Activated naive CD4-positive, alpha-beta T cell treated with anti-CD3 and anti-CD28 coated beads for 36 hours (primary cell): ENCODE results near the gene ATXN7. TPM values are rescaled to one million over a fixed set of nuclear protein-coding genes. Genes with fewer than 3 reads are reported as not detected.

ENCODE experiments used
- CTCF ChIA-PET: fragments of 350-600 bp; sonication (Branson Sonifier 250); formaldehyde crosslinking; loops from one replicate; lab custom pipeline; 2021; ENCODE audit warnings: antibody characterized with exemption; lab: Charles Lee
- DNase-seq: peaks from one replicate; pipeline ENCODE4 v3.0.0-alpha.2; 2020
- H3K27ac Mint-ChIP-seq: one replicate; pipeline ENCODE4 v1.8.0; 2021; ENCODE audit warnings: mild to moderate bottlenecking, mixed read lengths
- H3K27me3 Mint-ChIP-seq: one replicate; pipeline ENCODE4 v1.8.0; 2021; ENCODE audit warnings: low read depth, mixed read lengths
- H3K36me3 Mint-ChIP-seq: one replicate; pipeline ENCODE4 v1.8.0; 2021; ENCODE audit warnings: low read depth, mixed read lengths
- H3K4me1 Mint-ChIP-seq: one replicate; pipeline ENCODE4 v1.8.0; 2021; ENCODE audit warnings: low read depth, mixed read lengths
- H3K4me3 Mint-ChIP-seq: one replicate; pipeline ENCODE4 v1.8.0; 2021; ENCODE audit warnings: mild to moderate bottlenecking, moderate library complexity, mixed read lengths
- H3K9me3 Mint-ChIP-seq: one replicate; pipeline ENCODE4 v1.8.0; 2021; ENCODE audit warnings: mixed read lengths
- intact Hi-C: fragments of 100-400 bp; cut with micrococcal nuclease; formaldehyde crosslinking; loops from one replicate; pipeline ENCODE4 v1.15.1; 2023
- total RNA-seq, 2 experiments: library from RNA; stranded (reverse); gene quantifications; one replicate each; pipeline ENCODE4 v1.2.3, GENCODE V29; 2021

The ATXN7 gene
- total RNA-seq, 2 experiments from 2014 or later = 25.5 to 25.8 TPM

- Mint-ChIP-seq H3K27me3 (no peaks in the 10 kb centered on the region), H3K9me3 (no peaks in the 10 kb centered on the region), H3K36me3 (no peaks in the 10 kb centered on the region), H3K4me1 (peaks cover 43% of the 10 kb centered on the region), H3K27ac (no peak overlapping the region), H3K4me3 (no peak overlapping the region)
- intact Hi-C loops = loop anchor here (1.0 to 2.0 kb wide), 3 partner anchors 17 to 61 kb away; partner anchors contain the start of gene PSMD6
- CTCF ChIA-PET = interaction anchor here (0.7 to 8.4 kb wide), 17 partner anchors 9 to 103 kb away, joined by 3 to 83 read pairs (median 3); no protein-coding TSS in a partner anchor
- DNase-seq = no peak
These were observed 98.2 kb downstream of the ATXN7 start for GRCh38 chr3:63961891-63962290.

DNA sequence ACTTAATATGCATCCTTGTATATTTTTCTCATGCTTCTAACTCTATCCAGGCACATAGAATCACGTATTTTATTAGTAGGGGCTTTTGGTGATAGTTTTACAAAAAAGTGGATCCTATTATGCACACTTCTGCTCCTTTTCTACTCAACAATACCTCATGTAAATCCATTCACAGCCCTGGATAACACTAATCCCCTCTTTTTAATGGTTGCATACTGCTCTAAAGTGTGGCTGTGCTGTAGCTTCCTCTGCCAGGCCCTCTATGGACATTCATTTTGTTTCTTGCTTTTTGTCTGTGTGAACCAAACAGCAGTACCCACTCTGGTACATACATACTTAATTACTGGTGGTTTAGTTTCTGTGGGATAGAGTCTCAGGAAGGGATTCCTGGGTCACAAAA is 99.8 kb downstream of the ATXN7 start:
- Mint-ChIP-seq H3K36me3 (no peaks in the 10 kb centered on the region), H3K27ac (no peak overlapping the region), H3K4me1 (peaks cover 45% of the 10 kb centered on the region), H3K27me3 (no peaks in the 10 kb centered on the region), H3K9me3 (no peaks in the 10 kb centered on the region), H3K4me3 (no peak overlapping the region)
- CTCF ChIA-PET = interaction anchor here (0.9 to 8.4 kb wide), 6 partner anchors 13 to 104 kb away, joined by 3 to 83 read pairs (median 4); no protein-coding TSS in a partner anchor
- no peak for DNase-seq
- intact Hi-C loops = no loop called here

GRCh38 chr3:63964681-63965485 is 101.2 kb downstream of the ATXN7 start:
- intact Hi-C loops = loop anchor here (5.0 kb wide), 1 partner anchor 103 kb away; the partner anchor contains the start of genes ATXN7 and THOC7
- CTCF ChIA-PET = interaction anchor here (0.7 to 8.4 kb wide), 4 partner anchors 11 to 32 kb away, joined by 3 to 83 read pairs (median 24); no protein-coding TSS in a partner anchor
- Mint-ChIP-seq H3K27ac (no peak overlapping the region), H3K36me3 (no peaks in the 10 kb centered on the region), H3K9me3 (no peaks in the 10 kb centered on the region), H3K4me3 (no peak overlapping the region), H3K27me3 (no peaks in the 10 kb centered on the region), H3K4me1 (peaks cover 51% of the 10 kb centered on the region)
- DNase-seq = no peak

GRCh38 chr3:63966007-63966406 is 102.3 kb downstream of the ATXN7 start:
- H3K27ac Mint-ChIP-seq = peak overlapping the region; percentile 89
- CTCF ChIA-PET = interaction anchor here (0.8 to 8.4 kb wide), 4 partner anchors 10 to 27 kb away, joined by 3 to 83 read pairs (median 24); no protein-coding TSS in a partner anchor

GRCh38 chr3:63966871-63967270 is 103.2 kb downstream of the ATXN7 start:
- peaks cover 61% of the 10 kb centered on the region for H3K4me1 Mint-ChIP-seq

More at GRCh38 chr3:63966007-63966406, 102.3 kb downstream of the ATXN7 start:
- Mint-ChIP-seq H3K4me1 (peaks cover 54% of the 10 kb centered on the region), H3K4me3 (no peak overlapping the region), H3K9me3 (no peaks in the 10 kb centered on the region), H3K27me3 (no peaks in the 10 kb centered on the region), H3K36me3 (no peaks in the 10 kb centered on the region)
- no peak for DNase-seq
- intact Hi-C loops = loop anchor here (2.0 to 5.0 kb wide), 2 partner anchors 15 to 104 kb away; partner anchors contain the start of genes ATXN7 and THOC7

DNA sequence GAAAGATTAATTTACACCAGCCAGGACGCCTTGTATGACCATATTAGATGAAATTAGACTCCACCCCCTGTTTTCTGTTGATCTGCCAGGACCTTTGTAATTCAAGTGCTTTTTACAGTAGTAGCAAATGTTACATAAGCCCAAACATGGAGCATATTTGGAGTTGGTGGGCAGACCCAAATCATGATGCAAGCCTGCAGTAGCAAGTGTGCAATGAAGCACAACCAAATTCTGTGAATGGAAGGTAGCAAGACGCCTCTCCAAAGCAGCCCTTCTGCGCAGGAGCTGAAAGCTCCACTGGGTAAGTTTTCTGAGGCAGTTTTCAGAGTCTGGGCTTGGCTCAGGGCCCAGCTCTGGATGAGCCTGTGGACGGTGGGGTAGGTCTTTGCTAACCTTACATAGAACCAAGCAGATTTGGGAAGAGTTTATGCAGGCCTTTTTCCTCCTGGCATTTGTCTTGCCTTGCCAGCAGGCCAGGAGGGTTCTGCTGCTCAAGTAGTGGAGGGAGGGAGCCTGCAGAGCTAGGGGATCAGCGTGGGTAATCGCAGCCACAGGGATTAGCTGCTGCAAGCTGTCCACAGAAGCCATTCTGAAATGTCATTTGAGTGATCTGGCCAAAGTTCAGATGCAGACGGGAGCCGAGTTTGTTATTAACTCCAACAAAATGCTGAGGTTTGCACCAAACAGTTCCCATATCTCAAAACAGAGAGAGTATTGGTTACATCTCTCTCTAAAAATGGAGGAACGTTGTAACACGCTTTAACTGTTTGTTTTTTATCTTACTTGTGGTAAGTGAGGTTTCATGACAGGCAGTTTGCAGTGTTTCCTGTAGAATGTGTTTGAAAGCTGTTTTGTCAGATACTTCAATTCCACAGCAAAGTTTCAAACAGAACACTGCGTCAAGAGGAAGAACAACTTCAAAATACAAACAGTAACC is 104.3 kb downstream of the ATXN7 start:
- Mint-ChIP-seq H3K36me3 (peaks cover 1% of the 10 kb centered on the region), H3K4me1 (peaks cover 72% of the 10 kb centered on the region), H3K9me3 (no peaks in the 10 kb centered on the region), H3K27ac (peak overlapping the region; percentile 93), H3K4me3 (peak overlapping the region; percentile 78), H3K27me3 (no peaks in the 10 kb centered on the region)
- intact Hi-C loops = loop anchor here (1.0 to 5.0 kb wide), 4 partner anchors 13 to 106 kb away; partner anchors contain the start of genes ATXN7, PSMD6 and THOC7
- DNase-seq = peak; percentile 48
- CTCF ChIA-PET = interaction anchor here (0.6 to 8.4 kb wide), 7 partner anchors 8 to 434 kb away, joined by 3 to 83 read pairs (median 4); partner anchors contain the start of gene PSMD6

More at GRCh38 chr3:63966871-63967270, 103.2 kb downstream of the ATXN7 start:
- no peaks in the 10 kb centered on the region for H3K27me3 Mint-ChIP-seq
- no peaks in the 10 kb centered on the region for H3K9me3 Mint-ChIP-seq
- intact Hi-C loops = loop anchor here (1.0 to 5.0 kb wide), 3 partner anchors 14 to 105 kb away; partner anchors contain the start of genes ATXN7 and THOC7
- no peaks in the 10 kb centered on the region for H3K36me3 Mint-ChIP-seq
- CTCF ChIA-PET = interaction anchor here (0.7 to 8.4 kb wide), 5 partner anchors 10 to 57 kb away, joined by 3 to 83 read pairs (median 4); partner anchors contain the start of gene PSMD6
- no peak overlapping the region for H3K4me3 Mint-ChIP-seq
- DNase-seq = no peak
- H3K27ac Mint-ChIP-seq = peak overlapping the region; percentile 89

- Mint-ChIP-seq H3K36me3 (peaks cover 6% of the 10 kb centered on the region), H3K4me3 (peak overlapping the region; percentile 78), H3K4me1 (peaks cover 80% of the 10 kb centered on the region), H3K9me3 (no peaks in the 10 kb centered on the region), H3K27me3 (no peaks in the 10 kb centered on the region), H3K27ac (peak overlapping the region; percentile 93)
- CTCF ChIA-PET = interaction anchor here (0.6 to 8.4 kb wide), 5 partner anchors 8 to 433 kb away, joined by 3 to 83 read pairs (median 4); partner anchors contain the start of gene PSMD6
- DNase-seq = no peak
- intact Hi-C loops = loop anchor here (1.0 to 5.0 kb wide), 2 partner anchors 55 to 106 kb away; partner anchors contain the start of genes ATXN7, PSMD6 and THOC7
These were observed 105.1 kb downstream of the ATXN7 start for GRCh38 chr3:63968612-63969350.

- Mint-ChIP-seq H3K9me3 (no peaks in the 10 kb centered on the region), H3K4me3 (peak overlapping the region; percentile 78), H3K36me3 (peaks cover 6% of the 10 kb centered on the region), H3K27ac (peak overlapping the region; percentile 93), H3K4me1 (peaks cover 85% of the 10 kb centered on the region), H3K27me3 (no peaks in the 10 kb centered on the region)
- DNase-seq = no peak
- intact Hi-C loops = loop anchor here (1.0 to 5.0 kb wide), 2 partner anchors 8 to 108 kb away; partner anchors contain the start of genes ATXN7 and THOC7
- CTCF ChIA-PET = interaction anchor here (1.2 kb wide), 1 partner anchor 40 kb away, joined by 3 read pairs; no protein-coding TSS in a partner anchor
These were observed 106.2 kb downstream of the ATXN7 start for GRCh38 chr3:63969876-63970275.

DNA sequence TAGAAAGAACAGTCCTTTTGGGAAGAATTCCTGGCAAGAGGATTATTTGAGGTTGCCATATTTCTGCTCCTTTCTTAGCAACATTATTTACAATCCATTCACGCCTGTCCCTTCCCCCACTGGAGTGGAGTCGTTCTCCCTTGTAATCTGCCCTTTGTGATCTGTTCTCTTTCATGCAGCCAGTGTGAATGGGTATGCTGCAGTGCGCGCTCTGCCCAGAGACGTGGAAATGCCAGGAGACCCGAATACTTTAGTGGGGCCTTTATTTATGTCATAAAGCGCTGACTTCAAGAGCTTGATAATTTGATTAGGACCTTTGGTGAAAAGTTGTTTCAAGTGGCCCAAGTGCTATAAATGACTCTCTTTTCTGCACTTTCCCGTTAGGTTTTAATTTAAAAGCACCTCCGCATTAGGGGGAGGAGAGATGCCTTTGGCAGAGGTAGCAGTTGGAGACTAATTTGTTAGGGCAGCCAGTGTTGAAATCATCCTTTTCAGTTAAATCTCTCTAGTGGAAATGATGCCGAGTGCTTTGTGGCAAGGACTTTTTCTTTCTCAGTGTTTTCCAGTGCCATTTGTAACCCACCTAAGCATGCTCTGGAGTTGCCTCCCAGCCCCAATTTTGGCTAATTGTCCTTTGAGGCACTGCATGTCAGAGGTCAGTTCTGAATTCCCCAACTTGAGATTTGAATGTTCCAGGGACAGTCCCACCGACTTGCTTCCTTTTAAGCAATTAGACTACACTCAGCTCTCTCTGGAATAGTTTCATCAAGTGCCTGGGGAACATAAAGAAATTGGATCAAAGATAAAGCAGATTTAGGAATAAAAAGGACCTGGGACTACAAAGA is 107.2 kb downstream of the ATXN7 start:
- intact Hi-C loops = loop anchor here (1.0 kb wide), 1 partner anchor 7 kb away; no protein-coding TSS in a partner anchor
- DNase-seq = no peak
- no peaks in the 10 kb centered on the region for H3K9me3 Mint-ChIP-seq
- H3K36me3 Mint-ChIP-seq = peaks cover 6% of the 10 kb centered on the region
- peaks cover 85% of the 10 kb centered on the region for H3K4me1 Mint-ChIP-seq
- peak overlapping the region; percentile 78 for H3K4me3 Mint-ChIP-seq
- H3K27me3 Mint-ChIP-seq = no peaks in the 10 kb centered on the region
- CTCF ChIA-PET = interaction anchor here (0.6 to 1.2 kb wide), 2 partner anchors 40 to 59 kb away, joined by 3 read pairs; no protein-coding TSS in a partner anchor
- peak overlapping the region; percentile 93 for H3K27ac Mint-ChIP-seq

- Mint-ChIP-seq H3K4me3 (no peak overlapping the region), H3K9me3 (no peaks in the 10 kb centered on the region), H3K27ac (peak overlapping the region; percentile 87), H3K27me3 (no peaks in the 10 kb centered on the region), H3K36me3 (peaks cover 6% of the 10 kb centered on the region), H3K4me1 (peaks cover 86% of the 10 kb centered on the region)
- DNase-seq = no peak
- intact Hi-C loops = no loop called here
- CTCF ChIA-PET = interaction anchor here (0.6 to 8.2 kb wide), 5 partner anchors 7 to 60 kb away, joined by 3 to 83 read pairs (median 3); partner anchors contain the start of gene SCAANT1
These were observed 108.5 kb downstream of the ATXN7 start for GRCh38 chr3:63972196-63972595.
